Endothelial cell of umbilical vein (primary cell): ENCODE data around the gene HDAC4.

Experiments
- POLR2A ChIP-seq: IDR thresholded peaks from 2 replicates; pipeline ENCODE4 v1.6.1; 2012; ENCODE audit warnings: low read depth, mild to moderate bottlenecking, control low read depth, low read length
- TF ChIP-seq, protein P1 (sequence below): IDR thresholded peaks from 2 replicates; pipeline ENCODE4 v1.6.1; 2011; ENCODE audit not compliant: insufficient read depth, insufficient read length

DNA sequence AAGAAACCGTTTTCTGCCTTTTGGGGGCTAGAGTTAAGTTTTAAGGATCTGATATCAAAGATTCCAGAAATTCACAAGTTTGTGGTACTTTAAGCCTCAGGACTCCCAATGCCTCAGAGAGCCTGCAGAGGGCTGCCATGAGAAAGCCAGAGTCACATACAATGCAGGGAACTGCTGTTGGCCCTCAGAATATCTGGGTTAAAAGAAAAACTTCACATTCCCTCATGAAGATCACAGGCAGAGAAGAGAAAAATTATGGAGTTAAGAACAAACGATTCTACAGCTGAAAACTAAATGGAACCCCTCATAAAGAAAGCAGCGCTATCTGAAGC lies 39.5 kb downstream of the HDAC4 start:
- no peak for TF ChIP-seq POLR2A
- TF ChIP-seq, protein P1, sequence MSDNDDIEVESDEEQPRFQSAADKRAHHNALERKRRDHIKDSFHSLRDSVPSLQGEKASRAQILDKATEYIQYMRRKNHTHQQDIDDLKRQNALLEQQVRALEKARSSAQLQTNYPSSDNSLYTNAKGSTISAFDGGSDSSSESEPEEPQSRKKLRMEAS, result no peak
